ENCODE measurements around the gene APOC1.

The APOC1 gene

DNA sequence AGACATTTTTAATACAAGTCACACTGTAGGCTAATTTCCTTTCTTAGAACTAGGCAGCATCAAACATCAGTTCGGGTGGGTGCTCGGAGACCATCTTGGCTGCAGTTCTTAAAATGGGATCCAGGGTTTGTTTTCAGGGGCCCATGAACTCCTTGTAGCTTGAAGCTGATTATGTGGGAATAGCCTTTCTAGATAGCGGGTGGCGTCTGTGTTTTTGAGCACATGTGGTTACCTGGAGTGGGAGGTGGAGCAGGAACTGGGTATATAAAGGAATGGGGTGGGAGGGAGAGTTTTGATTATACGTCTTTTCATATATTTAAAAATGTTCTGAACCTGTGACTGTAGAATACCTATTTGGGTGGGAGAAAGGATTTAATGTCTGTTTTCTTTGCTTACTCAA is 53.7 kb downstream of the APOC1 start:
- Histone ChIP-seq H3K4me2 (ENCODE audit: low read depth, low read length, poor library complexity, severe bottlenecking) (no peak overlapping the region), H3K9ac (ENCODE audit: low read depth, low read length, poor library complexity, severe bottlenecking) (no peak overlapping the region), H4K20me1 (ENCODE audit: insufficient read depth, low read length, poor library complexity, severe bottlenecking) (no peaks in the 10 kb centered on the region), H2AFZ (ENCODE audit: low read length) (no peak overlapping the region), H3K4me3 (ENCODE audit: low read length, poor library complexity, severe bottlenecking) (no peak overlapping the region), H3F3A (ENCODE audit: low read depth) (no peaks in the 10 kb centered on the region), H3K79me2 (ENCODE audit: insufficient read depth, low read length) (no peaks in the 10 kb centered on the region), H3K9me3 (ENCODE audit: insufficient read depth, low read depth, low read length) (no peaks in the 10 kb centered on the region), H3K9me2 (replicated peaks; ENCODE audit: low read depth, low read length) (no peaks in the 10 kb centered on the region), H3K36me3 (ENCODE audit: insufficient read depth, low read length) (peaks cover 12% of the 10 kb centered on the region; the same call in 1 of the 2 replicates), H3K27me3 (ENCODE audit: insufficient read depth, low read length, poor library complexity, severe bottlenecking) (no peaks in the 10 kb centered on the region), H3K4me1 (ENCODE audit: insufficient read depth, low read length, poor library complexity, severe bottlenecking) (no peaks in the 10 kb centered on the region)
- no peak for TF ChIP-seq EZH2phosphoT487 (IDR thresholded peaks at IDR 0.05; ENCODE audit: borderline replicate concordance)
- TF ChIP-seq, protein P1, sequence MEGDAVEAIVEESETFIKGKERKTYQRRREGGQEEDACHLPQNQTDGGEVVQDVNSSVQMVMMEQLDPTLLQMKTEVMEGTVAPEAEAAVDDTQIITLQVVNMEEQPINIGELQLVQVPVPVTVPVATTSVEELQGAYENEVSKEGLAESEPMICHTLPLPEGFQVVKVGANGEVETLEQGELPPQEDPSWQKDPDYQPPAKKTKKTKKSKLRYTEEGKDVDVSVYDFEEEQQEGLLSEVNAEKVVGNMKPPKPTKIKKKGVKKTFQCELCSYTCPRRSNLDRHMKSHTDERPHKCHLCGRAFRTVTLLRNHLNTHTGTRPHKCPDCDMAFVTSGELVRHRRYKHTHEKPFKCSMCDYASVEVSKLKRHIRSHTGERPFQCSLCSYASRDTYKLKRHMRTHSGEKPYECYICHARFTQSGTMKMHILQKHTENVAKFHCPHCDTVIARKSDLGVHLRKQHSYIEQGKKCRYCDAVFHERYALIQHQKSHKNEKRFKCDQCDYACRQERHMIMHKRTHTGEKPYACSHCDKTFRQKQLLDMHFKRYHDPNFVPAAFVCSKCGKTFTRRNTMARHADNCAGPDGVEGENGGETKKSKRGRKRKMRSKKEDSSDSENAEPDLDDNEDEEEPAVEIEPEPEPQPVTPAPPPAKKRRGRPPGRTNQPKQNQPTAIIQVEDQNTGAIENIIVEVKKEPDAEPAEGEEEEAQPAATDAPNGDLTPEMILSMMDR (conservative IDR thresholded peaks at IDR 0.05; ENCODE audit: low read length), result no peak

DNA sequence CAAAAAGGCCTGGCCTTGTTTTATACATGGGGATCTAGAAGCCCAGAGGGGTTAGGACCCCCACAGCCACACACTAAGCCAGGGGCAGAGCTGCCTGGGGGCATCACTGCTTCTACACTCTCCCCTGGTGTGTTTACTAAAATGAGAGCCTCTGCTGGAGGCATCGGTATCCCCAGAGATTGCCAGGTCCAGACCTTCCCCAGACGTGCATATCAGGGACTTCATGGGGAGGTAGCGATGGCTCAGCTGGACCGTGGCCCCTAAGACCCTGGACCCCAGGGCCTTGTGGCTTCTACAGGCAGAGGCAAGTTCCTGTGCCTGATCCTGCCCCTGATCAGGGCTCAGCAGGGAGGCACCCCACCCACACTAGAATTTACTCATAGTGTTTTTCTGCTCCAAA is 54.3 kb downstream of the APOC1 start:
- H3K36me3 ChIP-seq (ENCODE audit: insufficient read depth, low read length), result peaks cover 12% of the 10 kb centered on the region; the same call in 1 of the 2 replicates
- no peaks in the 10 kb centered on the region for H3K4me1 ChIP-seq (ENCODE audit: insufficient read depth, low read length, poor library complexity, severe bottlenecking)
- H3K4me2 ChIP-seq (ENCODE audit: low read depth, low read length, poor library complexity, severe bottlenecking), result no peak overlapping the region
- no peaks in the 10 kb centered on the region for H3K27me3 ChIP-seq (ENCODE audit: insufficient read depth, low read length, poor library complexity, severe bottlenecking)
- no peaks in the 10 kb centered on the region for H3K9me2 ChIP-seq (replicated peaks; ENCODE audit: low read depth, low read length)
- H4K20me1 ChIP-seq (ENCODE audit: insufficient read depth, low read length, poor library complexity, severe bottlenecking), result no peaks in the 10 kb centered on the region
- no peak overlapping the region for H3K9ac ChIP-seq (ENCODE audit: low read depth, low read length, poor library complexity, severe bottlenecking)
- H2AFZ ChIP-seq (ENCODE audit: low read length), result no peak overlapping the region
- H3F3A ChIP-seq (ENCODE audit: low read depth), result no peaks in the 10 kb centered on the region
- H3K4me3 ChIP-seq (ENCODE audit: low read length, poor library complexity, severe bottlenecking), result no peak overlapping the region
- H3K79me2 ChIP-seq (ENCODE audit: insufficient read depth, low read length), result no peaks in the 10 kb centered on the region
- no peaks in the 10 kb centered on the region for H3K9me3 ChIP-seq (ENCODE audit: insufficient read depth, low read depth, low read length)
- TF ChIP-seq, protein P1 (conservative IDR thresholded peaks at IDR 0.05; ENCODE audit: low read length), result no peak
- TF ChIP-seq EZH2phosphoT487 (IDR thresholded peaks at IDR 0.05; ENCODE audit: borderline replicate concordance), result no peak

Measured in Loucy (cell line).